HG02840 (cell line): ENCODE data around the gene HOXA5.

ENCODE experiments used
- ATAC-seq: cut with Tn5 transposase; IDR thresholded peaks from one replicate; pipeline ENCODE4 v1.9.1; 2021; ENCODE audit warnings: mild to moderate bottlenecking, moderate library complexity, moderate number of reproducible peaks; ENCODE audit not compliant: unreplicated experiment, low FRiP score

Gene HOXA5

GRCh38 chr7:27182861-27183681 lies 39.6 kb upstream of the HOXA5 start:
- no peak for ATAC-seq

GRCh38 chr7:27182285-27182841 lies 38.9 kb upstream of the HOXA5 start:
- ATAC-seq, result no peak

- no peak for ATAC-seq
Observed at GRCh38 chr7:27181795-27182275, 38.4 kb upstream of the HOXA5 start.

DNA sequence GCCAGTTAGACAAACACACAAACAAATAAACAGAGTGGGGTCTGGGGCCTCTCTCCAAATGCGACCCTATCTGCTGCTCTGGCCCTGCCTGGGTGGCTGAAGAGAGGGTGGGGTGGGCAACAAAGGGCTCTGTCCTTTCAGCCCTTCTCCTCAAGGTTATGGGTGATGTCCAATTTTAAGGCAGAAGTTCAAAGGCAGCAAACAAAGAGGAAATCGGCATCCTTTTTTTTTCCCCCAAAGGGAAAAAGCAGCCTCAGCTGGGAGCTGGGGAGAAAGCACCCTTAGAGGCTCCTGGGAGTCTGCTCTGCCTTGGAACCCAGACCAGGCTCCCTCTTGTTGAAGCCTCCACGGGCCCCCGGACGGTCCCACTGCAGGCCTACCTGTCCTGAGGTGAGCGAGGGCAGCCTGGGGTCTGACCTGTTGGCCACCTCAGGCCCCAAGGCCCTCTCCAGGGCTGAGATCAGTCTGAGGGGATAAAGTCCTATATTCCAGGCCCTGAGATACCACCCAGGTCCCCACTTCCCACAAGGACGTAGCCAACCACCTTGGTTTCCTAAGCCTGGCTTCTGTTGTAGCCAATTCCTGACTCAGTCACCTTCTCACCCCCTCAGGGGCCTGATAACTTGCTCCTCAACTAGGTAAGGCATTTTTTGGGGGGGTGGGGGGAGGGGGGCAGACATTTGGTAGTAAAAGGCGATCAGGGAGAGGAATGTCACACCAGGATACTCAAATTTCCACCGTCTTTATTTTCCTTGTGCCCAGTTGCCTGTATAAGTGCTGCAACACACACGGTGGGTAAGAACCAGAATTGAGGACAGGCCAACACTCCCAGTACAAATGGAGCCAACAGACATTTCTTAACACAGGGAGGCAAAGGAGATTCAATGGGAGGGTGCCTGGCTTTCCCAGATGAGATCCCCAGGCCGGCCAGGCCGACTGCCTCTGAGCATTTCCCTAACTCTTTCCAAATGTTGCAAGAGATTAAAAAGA lies 37.2 kb upstream of the HOXA5 start:
- no peak for ATAC-seq

GRCh38 chr7:27179503-27180430 lies 36.3 kb upstream of the HOXA5 start:
- no peak for ATAC-seq

GRCh38 chr7:27179030-27179429 lies 35.5 kb upstream of the HOXA5 start:
- no peak for ATAC-seq

- ATAC-seq, result no peak
Observed at GRCh38 chr7:27178366-27178765, 34.9 kb upstream of the HOXA5 start.

- no peak for ATAC-seq
Observed at GRCh38 chr7:27177795-27178320, 34.4 kb upstream of the HOXA5 start.

DNA sequence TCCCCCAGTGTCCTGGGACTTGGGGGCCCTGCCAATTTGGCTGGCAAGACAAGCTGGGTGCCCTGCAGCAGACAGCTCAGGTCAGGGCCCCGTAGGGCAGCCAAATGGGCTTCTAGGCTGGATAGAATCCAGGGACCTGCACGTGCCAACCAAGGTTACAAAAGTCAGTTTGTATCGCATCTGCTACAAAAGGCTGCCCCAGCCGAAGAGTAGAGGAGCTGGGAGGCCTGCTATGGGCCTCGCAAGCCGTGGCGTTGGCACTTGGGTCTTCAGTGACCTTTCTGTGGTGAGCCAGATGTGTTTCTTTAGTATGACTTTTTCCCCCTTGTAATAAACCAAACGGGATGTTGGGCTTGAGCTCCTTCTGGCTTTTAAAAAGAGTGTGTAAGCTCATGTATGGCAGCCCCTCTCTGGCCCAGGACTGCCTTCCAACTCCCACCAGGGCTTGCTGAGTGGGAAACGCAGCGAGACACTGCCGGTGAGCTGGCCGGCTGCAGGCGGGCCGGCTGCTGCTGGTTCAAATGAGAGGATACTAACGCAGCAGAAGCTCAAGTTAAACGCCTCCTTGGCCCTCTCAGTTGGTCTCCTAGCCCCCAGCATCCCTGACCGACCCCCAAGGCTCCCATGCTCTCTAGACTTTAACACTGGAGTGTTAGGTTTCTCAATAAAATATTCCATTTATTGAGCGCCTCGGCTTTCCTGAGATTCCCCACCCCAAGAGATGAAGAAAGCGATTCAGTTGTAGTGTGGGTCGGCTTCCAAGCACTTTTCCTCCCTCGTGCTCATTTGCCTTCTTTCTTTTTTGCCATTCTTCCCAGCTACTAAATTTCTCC lies 33.7 kb upstream of the HOXA5 start:
- ATAC-seq, result no peak

- no peak for ATAC-seq
Observed at GRCh38 chr7:27176524-27176845, 33.0 kb upstream of the HOXA5 start.

GRCh38 chr7:27175626-27176523 lies 32.4 kb upstream of the HOXA5 start:
- ATAC-seq, result no peak

DNA sequence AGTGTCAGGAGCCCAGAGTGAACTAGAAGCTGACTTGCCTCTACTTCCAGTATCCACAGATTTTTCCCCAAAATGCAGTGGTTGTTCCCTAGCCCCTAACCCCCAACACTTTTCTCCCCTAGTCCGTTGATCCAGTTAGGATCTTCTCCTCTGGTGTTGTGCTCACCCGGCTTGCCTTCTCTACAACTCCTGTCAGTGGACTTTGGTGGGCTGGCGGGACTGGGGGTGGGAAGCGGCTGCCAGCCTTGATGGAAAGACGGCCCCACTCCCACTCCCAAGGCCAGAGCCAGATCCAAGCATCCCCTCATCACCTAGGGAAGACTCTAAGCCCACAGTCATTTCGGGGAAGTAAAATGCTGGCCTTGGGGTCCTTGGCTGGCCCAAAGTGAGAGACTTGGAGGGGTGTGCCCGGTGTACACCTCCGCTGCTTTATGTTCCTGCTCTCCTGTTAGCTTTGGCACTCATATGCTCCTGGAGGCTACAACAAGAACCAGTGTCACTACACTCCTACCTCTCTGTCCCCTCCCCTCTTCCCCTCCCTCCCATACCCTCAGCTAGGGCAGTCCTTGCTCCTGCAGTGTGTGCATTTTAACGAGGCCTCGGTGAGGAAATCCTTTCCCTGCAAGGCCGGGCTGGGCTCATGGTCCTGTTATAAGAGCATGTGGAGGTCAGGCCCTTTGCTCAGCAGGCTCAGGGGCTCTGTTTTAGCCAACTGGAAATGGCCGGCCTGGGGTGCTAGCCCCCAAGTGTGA lies 31.6 kb upstream of the HOXA5 start:
- ATAC-seq, result no peak

GRCh38 chr7:27173956-27174873 lies 30.7 kb upstream of the HOXA5 start, which contains the start of gene HOXA10:
TSS of gene HOXA10 (minus strand) at chr7:27174320. CDS start at chr7:27174306, 14 bp downstream.
- ATAC-seq, result no peak

- no peak for ATAC-seq
Observed at GRCh38 chr7:27173511-27173955, 30.1 kb upstream of the HOXA5 start.

GRCh38 chr7:27172823-27173510 lies 29.5 kb upstream of the HOXA5 start:
- no peak for ATAC-seq
